ENCODE measurements around the gene CDK17. TPM values are rescaled to one million over a fixed set of nuclear protein-coding genes. Genes with fewer than 3 reads are reported as not detected.
"Not testable (repeated sequence)": the region's sequence is repeated elsewhere in the genome, so short reads cannot be mapped to it uniquely, and the experiment has no call there.

CDK17 gene
- total and polyA plus RNA-seq, 9 donors: 13.8 to 59.2 (median 30.9) TPM

DNA sequence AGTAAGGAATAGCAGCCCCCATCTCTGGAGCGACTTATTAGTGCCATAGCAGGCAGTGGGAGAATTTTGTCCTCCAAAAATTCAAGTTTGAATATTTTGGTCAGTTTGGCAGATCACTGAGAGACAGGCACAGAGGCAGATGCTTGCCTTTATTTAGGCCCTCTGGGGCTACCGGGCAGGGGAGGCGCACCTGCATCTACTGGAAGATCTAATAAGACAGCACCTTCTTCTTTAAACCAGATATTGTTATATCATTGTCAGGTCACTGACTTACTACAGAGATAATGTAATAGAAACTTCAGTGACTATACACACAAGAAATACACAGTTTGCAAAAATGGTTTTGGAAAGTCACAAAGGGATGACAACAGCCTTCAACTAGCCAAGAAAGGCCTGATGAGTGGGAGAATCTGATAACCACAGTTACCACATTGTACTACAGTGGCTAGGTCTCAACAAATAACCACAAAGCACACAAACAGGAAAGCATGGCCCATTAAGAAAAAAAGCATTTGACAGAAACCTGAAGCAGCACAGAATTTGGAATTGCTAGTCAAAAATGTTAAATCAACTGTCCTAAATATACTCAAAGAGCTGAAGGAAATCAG is 56.8 kb downstream of the CDK17 start:
- intact Hi-C loops (cut with DNase I): loop anchor here in 1 of 4 donors (5.0 kb wide), 1 partner anchor 1571 kb away; no protein-coding TSS in a partner anchor
- H3K27ac ChIP-seq: no peak overlapping the region
- no peak for DNase-seq
- H3K4me1 ChIP-seq (ENCODE audit: insufficient read depth): peaks cover 3% of the 10 kb centered on the region
- H3K27me3 ChIP-seq: no peaks in the 10 kb centered on the region
- TF ChIP-seq EP300 (IDR thresholded peaks at IDR 0.05) (no peak), CTCF (IDR thresholded peaks at IDR 0.05) (no peak), POLR2A (IDR thresholded peaks at IDR 0.05) (no peak)
- WGBS, 3 donors: 97 to 100% (median 98%) methylated on average over 3 of the region's 3 CpGs
- no peaks in the 10 kb centered on the region for H3K36me3 ChIP-seq
- H3K4me3 ChIP-seq: no peak overlapping the region
- no peaks in the 10 kb centered on the region for H3K9me3 ChIP-seq

- H3K27me3 ChIP-seq; H3K36me3 ChIP-seq; H3K4me1 ChIP-seq (ENCODE audit: insufficient read depth); H3K4me3 ChIP-seq; H3K27ac ChIP-seq; H3K9me3 ChIP-seq; DNase-seq: not testable (repeated sequence)
- intact Hi-C loops (cut with DNase I): loop anchor here in 1 of 4 donors (5.0 kb wide), 1 partner anchor 1567 kb away; no protein-coding TSS in a partner anchor
- 94 to 98% (median 96%) methylated on average over 5 of the region's 5 CpGs for WGBS, 3 donors
Observed at GRCh38 chr12:96339666-96340065, 60.6 kb downstream of the CDK17 start.

GRCh38 chr12:96338852-96339471 is 61.3 kb downstream of the CDK17 start:
- H3K27ac ChIP-seq: no peak overlapping the region
- no peaks in the 10 kb centered on the region for H3K9me3 ChIP-seq
- DNase-seq: no peak
- H3K27me3 ChIP-seq: no peaks in the 10 kb centered on the region
- TF ChIP-seq EP300 (IDR thresholded peaks at IDR 0.05): no peak
- no peak for TF ChIP-seq POLR2A (IDR thresholded peaks at IDR 0.05)
- no peak for TF ChIP-seq CTCF (IDR thresholded peaks at IDR 0.05)
- no peaks in the 10 kb centered on the region for H3K36me3 ChIP-seq
- no peak overlapping the region for H3K4me3 ChIP-seq
- intact Hi-C loops (cut with DNase I): no loop called here
- 78 to 87% (median 81%) methylated on average over 3 of the region's 3 CpGs for WGBS, 3 donors
- H3K4me1 ChIP-seq (ENCODE audit: insufficient read depth): no peaks in the 10 kb centered on the region

- Histone ChIP-seq H3K27ac (no peak overlapping the region), H3K4me3 (no peak overlapping the region), H3K36me3 (no peaks in the 10 kb centered on the region), H3K9me3 (no peaks in the 10 kb centered on the region), H3K4me1 (ENCODE audit: insufficient read depth) (no peaks in the 10 kb centered on the region), H3K27me3 (no peaks in the 10 kb centered on the region)
- TF ChIP-seq EP300 (IDR thresholded peaks at IDR 0.05): no peak
- TF ChIP-seq CTCF (IDR thresholded peaks at IDR 0.05): no peak
- no peak for TF ChIP-seq POLR2A (IDR thresholded peaks at IDR 0.05)
- no peak for DNase-seq
- intact Hi-C loops (cut with DNase I): no loop called here
Observed at GRCh38 chr12:96337953-96338352, 62.3 kb downstream of the CDK17 start.

- Histone ChIP-seq H3K9me3 (no peaks in the 10 kb centered on the region), H3K27ac (no peak overlapping the region), H3K4me3 (no peak overlapping the region), H3K36me3 (no peaks in the 10 kb centered on the region), H3K4me1 (ENCODE audit: insufficient read depth) (no peaks in the 10 kb centered on the region), H3K27me3 (no peaks in the 10 kb centered on the region)
- TF ChIP-seq EP300 (IDR thresholded peaks at IDR 0.05): no peak
- TF ChIP-seq POLR2A (IDR thresholded peaks at IDR 0.05): no peak
- no peak for TF ChIP-seq CTCF (IDR thresholded peaks at IDR 0.05)
- intact Hi-C loops (cut with DNase I): no loop called here
- no peak for DNase-seq
- 97 to 100% (median 98%) methylated on average over 4 of the region's 4 CpGs for WGBS, 3 donors
Observed at GRCh38 chr12:96336489-96336888, 63.8 kb downstream of the CDK17 start.
